Fibroblast of lung (primary cell): ENCODE measurements around the gene TULP1. TPM values are rescaled to one million over a fixed set of nuclear protein-coding genes. Genes with fewer than 3 reads are reported as not detected.

Source experiments
- DNase-seq, 2 donors: peaks; one replicate each; pipeline versions ENCODE4 v3.0.0 to v3.0.0-alpha.2; 2010; ENCODE audit warnings: low read depth in 2 of 2
- H2AFZ ChIP-seq: 2 replicates; pipeline ENCODE4 v1.5.1; 2012; ENCODE audit warnings: low read length, control low read depth, inconsistent platforms
- H3K27ac ChIP-seq: 2 replicates; pipeline ENCODE4 v1.5.1; 2011; ENCODE audit warnings: low read length, control low read depth; ENCODE audit not compliant: insufficient read depth
- H3K27me3 ChIP-seq: 2 replicates; pipeline ENCODE4 v1.5.1; 2011; ENCODE audit warnings: mild to moderate bottlenecking, low read length; ENCODE audit not compliant: control insufficient read depth, insufficient read depth
- H3K36me3 ChIP-seq: 2 replicates; pipeline ENCODE4 v1.5.1; 2011; ENCODE audit warnings: low read length; ENCODE audit not compliant: control insufficient read depth, insufficient read depth
- H3K4me1 ChIP-seq: 2 replicates; pipeline ENCODE4 v1.5.1; 2011; ENCODE audit warnings: low read length; ENCODE audit not compliant: control insufficient read depth, insufficient read depth; ENCODE audit errors: extremely low read depth
- H3K4me2 ChIP-seq: 2 replicates; pipeline ENCODE4 v1.5.1; 2011; ENCODE audit warnings: low read length, control low read depth; ENCODE audit not compliant: insufficient read depth; ENCODE audit errors: extremely low read depth
- H3K4me3 ChIP-seq, 4 experiments: fragments of 200-600 bp in 1 of 4; sonication (generic) in 1 of 4; replicated peaks in 1 of 4; 2 replicates each; pipeline ENCODE4 v1.5.1; 2011 to 2016; ENCODE audit warnings: low read length in 4 of 4, low read depth in 3 of 4, mild to moderate bottlenecking in 3 of 4, control low read depth in 2 of 4, inconsistent platforms in 1 of 4, mixed read lengths in 1 of 4; ENCODE audit not compliant: insufficient read depth in 1 of 4; ENCODE audit errors: control extremely low read depth in 1 of 4
- H3K79me2 ChIP-seq: 2 replicates; pipeline ENCODE4 v1.5.1; 2012; ENCODE audit warnings: mild to moderate bottlenecking, low read length, inconsistent platforms; ENCODE audit not compliant: control insufficient read depth, insufficient read depth
- H3K9ac ChIP-seq: 2 replicates; pipeline ENCODE4 v1.5.1; 2011; ENCODE audit warnings: mild to moderate bottlenecking, low read length, control low read depth; ENCODE audit not compliant: insufficient read depth
- H3K9me3 ChIP-seq: 2 replicates; pipeline ENCODE4 v1.5.1; 2012; ENCODE audit warnings: low read depth, low read length; ENCODE audit not compliant: control insufficient read depth, insufficient read depth
- H4K20me1 ChIP-seq: 2 replicates; pipeline ENCODE4 v1.5.1; 2011; ENCODE audit warnings: low read length; ENCODE audit not compliant: control insufficient read depth, insufficient read depth; ENCODE audit errors: extremely low read depth
- EZH2 ChIP-seq: IDR thresholded peaks from 2 replicates; pipeline ENCODE4 v1.5.1; 2012; ENCODE audit warnings: low read length, control low read depth, mild to moderate bottlenecking; ENCODE audit errors: missing control alignments
- polyA plus RNA-seq, 2 donors: library from polyadenylated mRNA; depleted of rRNA in 1 of 2; stranded (reverse) in 1 of 2; unstranded in 1 of 2; fragments of >200 nt; gene quantifications; 2 replicates each; pipeline ENCODE4 v1.2.1, GENCODE V29; 2011 to 2012; ENCODE audit warnings: missing spikeins in 1 of 2
- total RNA-seq: library from RNA; depleted of rRNA; stranded (reverse); fragments of >200 nt; gene quantifications from 2 replicates; pipeline ENCODE4 v1.2.1, GENCODE V29; 2014
- TF ChIP-seq, protein P1 (sequence below), 2 donors: IDR thresholded peaks in 1 of 2; conservative IDR thresholded peaks in 1 of 2; 1 replicate in 1 of 2; 2 replicates in 1 of 2; pipeline ENCODE4 v1.5.1; 2011 to 2012; ENCODE audit warnings: low read length in 2 of 2, control low read depth in 1 of 2, inconsistent platforms in 1 of 2, low read depth in 1 of 2, mild to moderate bottlenecking in 1 of 2

Gene TULP1
- total and polyA plus RNA-seq, 2 donors (not counting 1 experiment from before 2014, with no cell fraction given): not detected

DNA sequence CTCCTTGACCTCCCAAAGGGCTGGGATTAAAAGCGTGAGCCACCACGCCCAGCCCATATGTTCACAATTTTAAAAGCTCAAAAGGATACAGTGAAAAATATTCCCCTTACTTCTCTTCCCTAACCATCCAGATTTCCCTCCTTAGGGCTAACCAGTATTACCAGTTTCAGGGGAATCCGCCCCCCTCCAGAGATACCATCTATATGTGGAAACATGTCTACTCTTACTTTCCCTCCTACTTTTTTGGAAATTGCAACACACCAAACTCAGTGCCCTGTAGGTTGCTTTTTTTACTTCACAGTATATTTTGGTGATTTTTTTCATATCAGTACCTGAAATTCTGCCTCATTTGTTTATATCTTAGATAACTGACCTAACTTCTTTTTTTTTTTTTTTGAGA lies 51.4 kb downstream of the TULP1 start:
- Histone ChIP-seq H3K9ac (no peak overlapping the region), H4K20me1 (no peaks in the 10 kb centered on the region), H3K79me2 (no peaks in the 10 kb centered on the region), H3K27ac (no peak overlapping the region), H3K4me1 (no peaks in the 10 kb centered on the region), H3K36me3 (peaks cover 6% of the 10 kb centered on the region), H3K27me3 (no peaks in the 10 kb centered on the region), H3K4me2 (no peak overlapping the region), H2AFZ (no peak overlapping the region), H3K4me3 (no peak overlapping the region), H3K9me3 (no peaks in the 10 kb centered on the region)
- no peak for DNase-seq
- TF ChIP-seq, protein P1, sequence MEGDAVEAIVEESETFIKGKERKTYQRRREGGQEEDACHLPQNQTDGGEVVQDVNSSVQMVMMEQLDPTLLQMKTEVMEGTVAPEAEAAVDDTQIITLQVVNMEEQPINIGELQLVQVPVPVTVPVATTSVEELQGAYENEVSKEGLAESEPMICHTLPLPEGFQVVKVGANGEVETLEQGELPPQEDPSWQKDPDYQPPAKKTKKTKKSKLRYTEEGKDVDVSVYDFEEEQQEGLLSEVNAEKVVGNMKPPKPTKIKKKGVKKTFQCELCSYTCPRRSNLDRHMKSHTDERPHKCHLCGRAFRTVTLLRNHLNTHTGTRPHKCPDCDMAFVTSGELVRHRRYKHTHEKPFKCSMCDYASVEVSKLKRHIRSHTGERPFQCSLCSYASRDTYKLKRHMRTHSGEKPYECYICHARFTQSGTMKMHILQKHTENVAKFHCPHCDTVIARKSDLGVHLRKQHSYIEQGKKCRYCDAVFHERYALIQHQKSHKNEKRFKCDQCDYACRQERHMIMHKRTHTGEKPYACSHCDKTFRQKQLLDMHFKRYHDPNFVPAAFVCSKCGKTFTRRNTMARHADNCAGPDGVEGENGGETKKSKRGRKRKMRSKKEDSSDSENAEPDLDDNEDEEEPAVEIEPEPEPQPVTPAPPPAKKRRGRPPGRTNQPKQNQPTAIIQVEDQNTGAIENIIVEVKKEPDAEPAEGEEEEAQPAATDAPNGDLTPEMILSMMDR (conservative IDR thresholded peaks at IDR 0.05 in 1 of 2, IDR thresholded peaks at IDR 0.05 in 1 of 2; ENCODE audit: low read depth in 1 of 2, low read length in 2 of 2): no peak
- TF ChIP-seq EZH2: no peak

GRCh38 chr6:35457907-35458306 lies 54.8 kb downstream of the TULP1 start:
- Histone ChIP-seq H3K79me2 (no peaks in the 10 kb centered on the region), H3K36me3 (peaks cover 6% of the 10 kb centered on the region), H3K9me3 (no peaks in the 10 kb centered on the region), H3K27ac (no peak overlapping the region), H2AFZ (no peak overlapping the region), H3K4me3 (no peak overlapping the region), H4K20me1 (no peaks in the 10 kb centered on the region), H3K4me2 (no peak overlapping the region), H3K4me1 (no peaks in the 10 kb centered on the region), H3K27me3 (no peaks in the 10 kb centered on the region), H3K9ac (no peak overlapping the region)
- no peak for TF ChIP-seq EZH2
- TF ChIP-seq, protein P1 (conservative IDR thresholded peaks at IDR 0.05 in 1 of 2, IDR thresholded peaks at IDR 0.05 in 1 of 2; ENCODE audit: low read depth in 1 of 2, low read length in 2 of 2): no peak
- no peak for DNase-seq

DNA sequence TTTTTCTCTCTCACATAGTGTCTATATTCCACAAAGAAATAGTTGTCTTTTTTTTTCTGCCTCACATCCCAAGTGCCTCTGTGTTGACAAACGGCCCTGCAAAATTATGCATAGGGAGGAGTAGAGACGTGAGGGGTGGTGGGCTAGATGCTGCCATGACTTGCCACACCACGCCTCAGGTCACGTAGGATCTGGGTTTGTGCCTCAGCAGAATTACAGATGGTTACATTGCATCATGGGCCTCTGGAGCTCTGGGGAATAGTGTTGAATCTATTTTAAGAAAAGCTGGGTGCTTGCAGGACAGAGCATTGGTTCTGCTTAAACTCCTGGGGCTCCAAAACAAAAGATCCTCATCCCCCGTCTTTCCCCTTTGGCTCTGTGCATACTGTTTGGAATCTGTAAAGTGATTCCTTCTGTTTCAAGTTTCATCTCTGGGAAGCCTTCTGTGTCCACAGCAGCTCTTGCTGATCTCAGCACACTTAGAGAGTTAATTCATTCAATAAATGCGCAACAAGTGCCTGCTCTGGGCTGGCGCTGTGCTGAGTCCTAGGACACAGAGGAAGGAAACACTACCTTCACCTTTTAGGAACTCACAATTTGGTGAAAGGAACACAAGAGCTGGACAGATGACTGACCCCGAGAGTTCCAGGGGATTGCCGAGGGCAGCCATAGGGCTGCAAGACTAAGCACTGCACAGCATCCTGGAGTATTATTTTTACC lies 58.1 kb downstream of the TULP1 start:
- H3K36me3 ChIP-seq: peaks cover 4% of the 10 kb centered on the region
- H4K20me1 ChIP-seq: no peaks in the 10 kb centered on the region
- H3K27ac ChIP-seq: no peak overlapping the region
- DNase-seq: no peak
- H3K4me1 ChIP-seq: peaks cover 2% of the 10 kb centered on the region
- H2AFZ ChIP-seq: no peak overlapping the region
- no peaks in the 10 kb centered on the region for H3K79me2 ChIP-seq
- peak overlapping the region; percentile 29 for H3K4me2 ChIP-seq
- TF ChIP-seq, protein P1 (conservative IDR thresholded peaks at IDR 0.05 in 1 of 2, IDR thresholded peaks at IDR 0.05 in 1 of 2; ENCODE audit: low read depth in 1 of 2, low read length in 2 of 2): no peak
- no peak for TF ChIP-seq EZH2
- no peaks in the 10 kb centered on the region for H3K27me3 ChIP-seq
- H3K9ac ChIP-seq: no peak overlapping the region
- no peaks in the 10 kb centered on the region for H3K9me3 ChIP-seq
- no peak overlapping the region for H3K4me3 ChIP-seq
